GM12878 (cell line): ENCODE data around the gene USP50. TPM values are rescaled to one million over a fixed set of nuclear protein-coding genes. Genes with fewer than 3 reads are reported as not detected.

ENCODE experiments used
- ATAC-seq: fragments of 200-7000 bp; cut with Tn5 transposase; 3 replicates; pipeline ENCODE4 v1.9.1; 2020; ENCODE audit warnings: mild to moderate bottlenecking, moderate library complexity
- BruUV-seq: library from RNA; stranded (reverse); fragments of 400-500 nt; replicated peaks from 2 replicates; lab custom pipeline; 2021; lab: Mats Ljungman, UMichigan
- CTCF ChIA-PET: fragments of 300-600 bp; sonication (Branson Sonifier 250); formaldehyde crosslinking; extraction: SDS; loops from one replicate; lab custom pipeline; 2021; ENCODE audit warnings: inconsistent platforms; lab: Yijun Ruan, JAX
- POLR2A ChIA-PET: fragments of 350-600 bp; formaldehyde crosslinking; extraction: SDS; loops from one replicate; lab custom pipeline; 2021; ENCODE audit warnings: inconsistent platforms; lab: Charles Lee
- RAD21 ChIA-PET: fragments of 300-600 bp; sonication (Branson Sonifier 250); formaldehyde crosslinking; loops from one replicate; lab custom pipeline; 2023; ENCODE audit warnings: antibody characterized with exemption; ENCODE audit not compliant: unreplicated experiment; lab: Charles Lee
- SMC1A ChIA-PET: fragments of 300-600 bp; sonication (Branson Sonifier 250); formaldehyde crosslinking; loops from one replicate; lab custom pipeline; 2023; ENCODE audit not compliant: unreplicated experiment, uncharacterized antibody; lab: Charles Lee
- DNase-seq: peaks from one replicate; pipeline ENCODE4 v3.0.0-alpha.2; 2011; ENCODE audit warnings: low read depth, low spot score
- FAIRE-seq: peaks from 3 replicates; lab custom pipeline; 2011; peaks lifted over from hg19 to GRCh38; lab: Jason Lieb, UNC
- H2AFZ ChIP-seq: 2 replicates; pipeline ENCODE4 v1.6.0; 2011; ENCODE audit warnings: low read depth, low read length, control low read depth; ENCODE audit not compliant: control insufficient read depth
- H3K27ac ChIP-seq: 2 replicates; pipeline ENCODE4 v1.5.1; 2011; ENCODE audit warnings: control low read depth; ENCODE audit not compliant: control insufficient read depth, insufficient read depth
- H3K27me3 ChIP-seq, 2 experiments: replicated peaks in 1 of 2; 2 replicates each; pipeline versions ENCODE4 v1.6.0 to v1.6.1; 2011; ENCODE audit warnings: low read length in 1 of 2; ENCODE audit not compliant: control insufficient read depth in 2 of 2, insufficient read depth in 2 of 2
- H3K36me3 ChIP-seq, 2 experiments: 2 replicates each; pipeline ENCODE4 v1.5.1; 2011; ENCODE audit warnings: low read length in 1 of 2; ENCODE audit not compliant: control insufficient read depth in 2 of 2, insufficient read depth in 2 of 2
- H3K4me1 ChIP-seq: 2 replicates; pipeline ENCODE4 v1.6.1; 2011; ENCODE audit warnings: mild to moderate bottlenecking, low read length, moderate library complexity, mixed read lengths; ENCODE audit not compliant: control insufficient read depth, insufficient read depth
- H3K4me2 ChIP-seq: 2 replicates; pipeline ENCODE4 v1.6.0; 2011; ENCODE audit warnings: control low read depth; ENCODE audit not compliant: control insufficient read depth, insufficient read depth
- H3K4me3 ChIP-seq: fragments of 200-600 bp; sonication (generic); 2 replicates; pipeline ENCODE4 v1.5.1; 2016
- H3K79me2 ChIP-seq: 2 replicates; pipeline ENCODE4 v1.6.0; 2011; ENCODE audit warnings: low read length; ENCODE audit not compliant: control insufficient read depth, insufficient read depth
- H3K9ac ChIP-seq: 2 replicates; pipeline ENCODE4 v1.8.0; 2011; ENCODE audit warnings: low read length, control low read depth, mixed read lengths; ENCODE audit not compliant: control insufficient read depth, insufficient read depth
- H3K9me3 ChIP-seq: replicated peaks from 3 replicates; pipeline ENCODE4 v1.5.1; 2011; ENCODE audit warnings: mild to moderate bottlenecking, low read length; ENCODE audit not compliant: control insufficient read depth, insufficient read depth
- H4K20me1 ChIP-seq: 2 replicates; pipeline ENCODE4 v1.6.0; 2011; ENCODE audit not compliant: control insufficient read depth, insufficient read depth
- BACH1 ChIP-seq: fragments of 450-650 bp; IDR thresholded peaks from 2 replicates; pipeline ENCODE4 v1.6.1; 2017; ENCODE audit warnings: mild to moderate bottlenecking, borderline replicate concordance
- CBX5 ChIP-seq: sonication (generic); IDR thresholded peaks from 2 replicates; pipeline ENCODE4 v1.6.1; 2016; ENCODE audit warnings: low read depth, moderate library complexity, mild to moderate bottlenecking, inconsistent platforms
- EED ChIP-seq: sonication (generic); IDR thresholded peaks from 2 replicates; pipeline ENCODE4 v1.6.1; 2016; ENCODE audit warnings: antibody characterized with exemption, low read depth
- EP300 ChIP-seq, 2 experiments: fragments of 150-350 bp in 1 of 2; IDR thresholded peaks; 2 replicates each; pipeline ENCODE4 v1.6.1; 2011 to 2012; ENCODE audit warnings: low read depth in 2 of 2, low read length in 2 of 2, borderline replicate concordance in 1 of 2, improper control_type of control experiment in 1 of 2, inconsistent platforms in 1 of 2; ENCODE audit not compliant: control insufficient read depth in 1 of 2
- TARDBP ChIP-seq: IDR thresholded peaks from 2 replicates; pipeline ENCODE4 v1.6.1; 2016; ENCODE audit warnings: borderline replicate concordance
- WGBS: methylation state at CpG from one replicate; pipeline ENCODE4 v1.1.6; 2016; ENCODE audit warnings: low lambda C conversion rate; ENCODE audit not compliant: insufficient replicate concordance, insufficient coverage; ENCODE audit errors: missing lambda C conversion rate; 5-methylcytosine and 5-hydroxymethylcytosine counted together
- in situ Hi-C: fragments of 300-500 bp; cut with MboI; formaldehyde crosslinking; loops from 9 replicates; pipeline ENCODE4 v1.14.3; 2018; ENCODE audit warnings: mixed read lengths
- intact Hi-C: fragments of 100-400 bp; cut with micrococcal nuclease; formaldehyde crosslinking; loops from one replicate; pipeline ENCODE4 v1.14.2; 2022; ENCODE audit not compliant: unreplicated experiment
- polyA plus RNA-seq, 11 experiments: library from polyadenylated mRNA; depleted of rRNA in 4 of 11; unstranded in 6 of 11; stranded (reverse) in 5 of 11; fragments of >200 nt; fragmentation: Nextera tagmentation in 4 of 11; fragmentation: Illumina TruSeq in 1 of 11; extraction: Ambion mirVana in 4 of 11; extraction: Trizol in 1 of 11; gene quantifications; 1 replicate in 1 of 11; 2 replicates in 10 of 11; pipeline versions ENCODE4 v1.2.1 to v1.2.3, GENCODE V29; 2011 to 2016; ENCODE audit warnings: inconsistent platforms in 2 of 11, missing spikeins in 2 of 11, low read depth in 1 of 11
- total RNA-seq, 4 experiments: library from RNA; depleted of rRNA in 3 of 4; stranded (reverse); fragments of >200 nt in 3 of 4; fragmentation: Illumina TruSeq in 1 of 4; extraction: Trizol in 1 of 4; gene quantifications; 2 replicates each; pipeline versions ENCODE4 v1.2.1 to v1.2.3, GENCODE V29; 2013 to 2021

Gene USP50
- total and polyA plus RNA-seq, 10 of the 15 experiments (the other 5 are each of a cell fraction or from before 2014, with no cell fraction given), result 0.15 to 0.21 (median 0.19) TPM; not detected in 7

DNA sequence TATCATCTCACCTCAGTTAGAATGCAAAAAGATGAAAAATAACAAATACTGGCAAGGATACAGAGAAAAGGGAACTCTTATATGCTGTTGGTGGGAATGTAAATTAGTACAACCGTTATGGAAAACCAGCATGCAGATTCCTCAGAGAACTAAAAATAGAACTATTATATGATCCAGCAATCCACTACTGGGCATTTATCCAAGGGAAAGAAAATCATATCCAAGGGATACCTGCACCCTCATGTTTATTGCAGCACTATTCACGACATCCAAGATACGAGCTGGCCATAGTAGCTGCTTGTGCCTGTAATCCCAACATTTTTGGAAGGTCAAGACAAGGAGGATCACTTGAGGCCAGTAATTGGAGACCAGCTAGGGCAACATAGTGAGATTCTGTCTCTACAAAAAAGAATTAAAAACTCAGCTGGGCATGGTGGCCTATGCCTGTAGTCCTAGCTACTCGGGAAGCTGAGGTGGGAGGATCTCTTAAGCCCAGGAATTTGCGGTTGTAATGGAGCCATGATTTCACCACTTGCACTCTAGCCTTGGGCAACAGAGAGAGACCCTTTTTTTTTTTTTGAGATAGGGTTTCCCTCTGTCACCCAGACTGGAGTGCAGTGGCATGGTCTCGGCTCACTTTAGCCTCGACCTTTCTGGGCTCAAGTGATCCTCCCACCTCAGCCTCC, 26.6 kb downstream of the USP50 start:
- Histone ChIP-seq H3K36me3 (no peaks in the 10 kb centered on the region), H3K9ac (no peak overlapping the region), H3K79me2 (no peaks in the 10 kb centered on the region), H2AFZ (no peak overlapping the region), H3K27ac (no peak overlapping the region), H3K4me1 (no peaks in the 10 kb centered on the region), H4K20me1 (no peaks in the 10 kb centered on the region), H3K4me3 (no peak overlapping the region), H3K27me3 (no peaks in the 10 kb centered on the region), H3K9me3 (no peaks in the 10 kb centered on the region; the same call in 2 of the 3 replicates), H3K4me2 (no peak overlapping the region)
- FAIRE-seq (no peak), ATAC-seq (no peak), DNase-seq (no peak)
- 96% methylated on average over 7 of the region's 7 CpGs for WGBS
- BruUV-seq, result no TSS peak
- intact Hi-C loops (no loop called here), in situ Hi-C loops (no loop called here)
- ChIA-PET SMC1A (interaction anchor here (1.5 kb wide), 1 partner anchor 24 kb away, joined by 3 read pairs; no protein-coding TSS in a partner anchor), POLR2A (interaction anchor here (0.7 kb wide), 1 partner anchor 422 kb away, joined by 3 read pairs; no protein-coding TSS in a partner anchor), CTCF (no interaction called here), RAD21 (no interaction called here)
- no peak for TF ChIP-seq EP300 (IDR thresholded peaks at IDR 0.05; ENCODE audit: borderline replicate concordance in 1 of 2, control insufficient read depth in 1 of 2, low read depth in 2 of 2, low read length in 2 of 2)

GRCh38 chr15:50513001-50513400, 33.5 kb downstream of the USP50 start:
- Histone ChIP-seq H3K9me3 (no peaks in the 10 kb centered on the region; the same call in 2 of the 3 replicates), H3K9ac (no peak overlapping the region), H2AFZ (no peak overlapping the region), H3K27ac (no peak overlapping the region), H3K27me3 (no peaks in the 10 kb centered on the region), H3K4me2 (no peak overlapping the region), H4K20me1 (no peaks in the 10 kb centered on the region), H3K4me1 (no peaks in the 10 kb centered on the region), H3K36me3 (no peaks in the 10 kb centered on the region), H3K79me2 (no peaks in the 10 kb centered on the region), H3K4me3 (no peak overlapping the region)
- no peak for TF ChIP-seq TARDBP
- TF ChIP-seq CBX5, result no peak
- TF ChIP-seq BACH1, result no peak
- TF ChIP-seq EED, result no peak
- SMC1A ChIA-PET, result no interaction called here
- in situ Hi-C loops (no loop called here), intact Hi-C loops (no loop called here)
- POLR2A ChIA-PET, result no interaction called here
- DNase-seq (no peak), ATAC-seq (no peak), FAIRE-seq (no peak)
- CTCF ChIA-PET, result no interaction called here
- BruUV-seq, result no TSS peak
- RAD21 ChIA-PET, result no interaction called here
